Breast epithelium (tissue), 4 donors: Measurements from ENCODE around the gene FAM180A. TPM values are rescaled to one million over a fixed set of nuclear protein-coding genes. Genes with fewer than 3 reads are reported as not detected.

Experiments
- DNase-seq, 2 donors: peaks; one replicate each; pipeline ENCODE4 v3.0.0-alpha.2; 2019; ENCODE audit warnings: low spot score in 2 of 2
- H3K27ac ChIP-seq, 2 donors: fragments of 200-600 bp; sonication (generic) in 1 of 2; one replicate each; pipeline ENCODE4 v1.5.1; 2016 to 2019; ENCODE audit warnings: mild to moderate bottlenecking in 1 of 2
- H3K27me3 ChIP-seq, 2 donors: fragments of 200-600 bp; sonication (generic) in 1 of 2; one replicate each; pipeline versions ENCODE4 v1.5.1 to v1.6.0; 2017 to 2019; ENCODE audit warnings: control low read depth in 1 of 2, mild to moderate bottlenecking in 1 of 2
- H3K36me3 ChIP-seq: fragments of 200-600 bp; one replicate; pipeline ENCODE4 v1.5.1; 2019
- H3K4me1 ChIP-seq, 2 donors: fragments of 200-600 bp; sonication (generic); one replicate each; pipeline ENCODE4 v1.5.1; 2016 to 2019; ENCODE audit warnings: control low read depth in 1 of 2
- H3K4me3 ChIP-seq, 3 donors: fragments of 200-600 bp; sonication (generic); 1 replicate in 2 of 3; 2 replicates in 1 of 3; pipeline ENCODE4 v1.5.1; 2016 to 2019; ENCODE audit warnings: mild to moderate bottlenecking in 3 of 3, moderate library complexity in 2 of 3
- H3K9me3 ChIP-seq, 2 donors: fragments of 200-600 bp; sonication (generic) in 1 of 2; one replicate each; pipeline ENCODE4 v1.5.1; 2016 to 2019; ENCODE audit warnings: control low read depth in 1 of 2
- CTCF ChIP-seq, 3 donors: fragments of 450-650 bp; IDR thresholded peaks; one replicate each; pipeline ENCODE4 v1.5.1; 2016 to 2017; ENCODE audit warnings: antibody characterized with exemption in 3 of 3, mild to moderate bottlenecking in 3 of 3, moderate library complexity in 3 of 3
- POLR2A ChIP-seq: fragments of 450-650 bp; IDR thresholded peaks from one replicate; pipeline ENCODE4 v1.6.1; 2016; ENCODE audit warnings: antibody characterized with exemption, mild to moderate bottlenecking, moderate library complexity
- POLR2AphosphoS5 ChIP-seq, 3 donors: sonication (generic); formaldehyde crosslinking; IDR thresholded peaks; one replicate each; pipeline ENCODE4 v1.6.1; 2017; ENCODE audit warnings: antibody characterized with exemption in 3 of 3
- intact Hi-C: fragments of 100-400 bp; cut with DNase I; formaldehyde crosslinking; loops from one replicate; pipeline ENCODE4 v1.15.1; 2023; ENCODE audit warnings: low total_unique reads
- total RNA-seq, 3 donors: library from RNA; depleted of rRNA; stranded (reverse); fragments of >200 nt; gene quantifications; one replicate each; pipeline ENCODE4 v1.1.0, GENCODE V29; 2016

FAM180A gene
- total RNA-seq, 3 donors from 2014 or later = 5.2 to 11.9 (median 9.1) TPM

GRCh38 chr7:135710417-135711138, 38.0 kb downstream of the FAM180A start:
- Histone ChIP-seq H3K27ac (no peak overlapping the region), H3K4me3 (no peak overlapping the region), H3K27me3 (no peaks in the 10 kb centered on the region), H3K36me3 (no peaks in the 10 kb centered on the region), H3K4me1 (no peaks in the 10 kb centered on the region), H3K9me3 (no peaks in the 10 kb centered on the region)
- intact Hi-C loops = no loop called here
- TF ChIP-seq POLR2A (no peak), POLR2AphosphoS5 (IDR thresholded peaks at IDR 0.05) (no peak), CTCF (IDR thresholded peaks at IDR 0.05) (no peak)
- DNase-seq = no peak

GRCh38 chr7:135709508-135709907, 39.1 kb downstream of the FAM180A start:
- no peak for DNase-seq
- Histone ChIP-seq H3K4me1 (no peaks in the 10 kb centered on the region), H3K9me3 (no peaks in the 10 kb centered on the region), H3K4me3 (no peak overlapping the region), H3K27me3 (no peaks in the 10 kb centered on the region), H3K36me3 (no peaks in the 10 kb centered on the region), H3K27ac (no peak overlapping the region)
- intact Hi-C loops = no loop called here
- TF ChIP-seq POLR2A (no peak), POLR2AphosphoS5 (IDR thresholded peaks at IDR 0.05) (no peak), CTCF (IDR thresholded peaks at IDR 0.05) (no peak)

- Histone ChIP-seq H3K4me1 (no peaks in the 10 kb centered on the region), H3K4me3 (no peak overlapping the region), H3K27ac (no peak overlapping the region), H3K9me3 (no peaks in the 10 kb centered on the region), H3K27me3 (no peaks in the 10 kb centered on the region), H3K36me3 (no peaks in the 10 kb centered on the region)
- intact Hi-C loops = no loop called here
- TF ChIP-seq CTCF (IDR thresholded peaks at IDR 0.05) (no peak), POLR2AphosphoS5 (IDR thresholded peaks at IDR 0.05) (no peak), POLR2A (no peak)
- no peak for DNase-seq
Observed at GRCh38 chr7:135708041-135708440, 40.6 kb downstream of the FAM180A start.

GRCh38 chr7:135707570-135707966, 41.0 kb downstream of the FAM180A start:
- Histone ChIP-seq H3K9me3 (no peaks in the 10 kb centered on the region), H3K4me3 (no peak overlapping the region), H3K4me1 (no peaks in the 10 kb centered on the region), H3K36me3 (no peaks in the 10 kb centered on the region), H3K27ac (no peak overlapping the region), H3K27me3 (no peaks in the 10 kb centered on the region)
- no peak for DNase-seq
- TF ChIP-seq CTCF (IDR thresholded peaks at IDR 0.05) (no peak), POLR2A (no peak), POLR2AphosphoS5 (IDR thresholded peaks at IDR 0.05) (no peak)
- intact Hi-C loops = no loop called here

- intact Hi-C loops = no loop called here
- DNase-seq = no peak
- Histone ChIP-seq H3K36me3 (no peaks in the 10 kb centered on the region), H3K4me1 (no peaks in the 10 kb centered on the region), H3K27ac (no peak overlapping the region), H3K27me3 (no peaks in the 10 kb centered on the region), H3K4me3 (no peak overlapping the region), H3K9me3 (no peaks in the 10 kb centered on the region)
- TF ChIP-seq CTCF (IDR thresholded peaks at IDR 0.05) (no peak), POLR2A (no peak), POLR2AphosphoS5 (IDR thresholded peaks at IDR 0.05) (no peak)
Observed at GRCh38 chr7:135706858-135707569, 41.6 kb downstream of the FAM180A start.
